ENCODE measurements around the gene FOXO4.
"Not testable (repeated sequence)": the region's sequence is repeated elsewhere in the genome, so short reads cannot be mapped to it uniquely, and the experiment has no call there.

The FOXO4 gene, protein sequence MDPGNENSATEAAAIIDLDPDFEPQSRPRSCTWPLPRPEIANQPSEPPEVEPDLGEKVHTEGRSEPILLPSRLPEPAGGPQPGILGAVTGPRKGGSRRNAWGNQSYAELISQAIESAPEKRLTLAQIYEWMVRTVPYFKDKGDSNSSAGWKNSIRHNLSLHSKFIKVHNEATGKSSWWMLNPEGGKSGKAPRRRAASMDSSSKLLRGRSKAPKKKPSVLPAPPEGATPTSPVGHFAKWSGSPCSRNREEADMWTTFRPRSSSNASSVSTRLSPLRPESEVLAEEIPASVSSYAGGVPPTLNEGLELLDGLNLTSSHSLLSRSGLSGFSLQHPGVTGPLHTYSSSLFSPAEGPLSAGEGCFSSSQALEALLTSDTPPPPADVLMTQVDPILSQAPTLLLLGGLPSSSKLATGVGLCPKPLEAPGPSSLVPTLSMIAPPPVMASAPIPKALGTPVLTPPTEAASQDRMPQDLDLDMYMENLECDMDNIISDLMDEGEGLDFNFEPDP

DNA sequence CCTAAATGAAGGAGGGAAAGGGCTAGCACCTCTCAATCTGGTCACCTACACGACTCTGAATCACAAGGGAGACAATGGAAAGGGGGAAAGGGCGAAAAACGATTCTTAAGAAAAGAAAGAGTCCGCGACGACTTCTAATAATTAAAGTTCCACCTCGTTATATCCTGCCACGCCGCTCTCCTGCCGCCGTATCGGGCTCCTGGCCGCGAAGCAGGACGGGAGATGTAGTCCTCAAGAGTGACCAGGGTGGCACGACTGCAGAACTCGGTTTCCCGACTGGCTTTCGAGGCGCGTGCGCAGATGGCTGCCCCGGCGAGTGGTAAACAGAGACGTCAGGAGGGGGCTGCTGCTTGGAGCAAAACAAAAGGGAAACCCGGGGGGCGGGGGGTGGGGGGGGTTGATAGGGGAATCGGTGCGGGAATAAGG, at the start of gene FOXO4:
FOXO4 (plus strand) TSS at position 297 of the 426 bp plus-strand sequence. CDS start 678 bp downstream, outside the sequence.
- peak; percentile 92 for DNase-seq

DNA sequence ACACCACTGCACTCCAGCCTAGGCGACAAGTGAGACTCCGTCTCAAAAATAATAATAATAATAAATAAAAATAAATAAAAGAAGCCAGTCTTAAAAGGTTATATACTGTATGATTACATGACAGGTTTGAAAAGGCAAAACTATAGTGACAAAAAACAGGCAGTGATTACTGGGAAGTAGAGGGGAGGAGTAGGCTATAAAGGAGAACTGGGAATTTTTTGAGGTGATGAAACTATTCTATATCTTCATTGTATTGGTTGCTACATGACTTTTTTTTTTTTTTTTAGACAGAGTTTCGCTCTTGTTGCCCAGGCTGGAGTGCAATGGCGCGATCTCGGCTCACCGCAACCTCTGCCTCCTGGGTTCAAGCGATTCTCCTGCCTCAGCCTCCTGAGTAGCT, 47.8 kb upstream of the FOXO4 start:
- not testable (repeated sequence) for DNase-seq

DNA sequence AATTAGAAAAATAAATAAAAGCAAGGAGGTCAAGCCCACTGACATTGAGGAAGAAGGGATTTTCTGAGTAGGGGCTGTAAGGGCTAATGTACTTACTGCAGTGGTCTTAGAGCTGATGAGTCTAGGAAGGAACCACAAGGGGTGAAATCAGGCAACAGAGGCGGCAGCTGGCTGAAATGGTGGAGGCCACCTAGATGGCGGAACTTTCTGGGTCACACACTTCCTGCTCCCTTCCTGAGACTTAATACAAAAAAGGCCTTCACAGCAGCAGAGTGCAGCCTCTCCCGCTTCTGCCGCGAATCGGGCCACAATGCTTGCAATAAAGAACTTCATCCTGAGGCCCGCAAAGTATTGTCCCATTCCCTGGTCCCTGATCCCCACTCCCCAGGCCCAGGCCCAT, 42.9 kb upstream of the FOXO4 start:
- no peak for DNase-seq

DNA sequence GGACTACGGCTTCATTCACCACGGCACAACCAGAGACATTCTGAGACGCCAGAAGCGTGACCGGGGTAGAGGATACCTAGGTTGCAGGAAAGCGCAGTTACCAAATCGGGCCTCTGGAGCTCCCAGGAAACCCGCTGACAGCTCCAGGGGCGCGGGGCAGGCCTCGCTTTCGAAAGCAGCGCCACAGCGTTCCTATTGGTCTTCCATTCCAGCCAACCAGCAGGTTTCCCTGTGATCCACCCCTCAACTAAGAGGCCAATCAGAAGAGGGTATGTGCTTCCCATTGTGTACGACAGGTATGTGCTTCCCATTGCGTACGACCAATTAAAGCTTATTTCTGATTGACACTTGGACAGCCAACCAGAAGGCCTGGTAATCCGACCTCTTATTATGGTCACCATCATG, 42.4 kb upstream of the FOXO4 start:
- peak; percentile 43 for DNase-seq

DNA sequence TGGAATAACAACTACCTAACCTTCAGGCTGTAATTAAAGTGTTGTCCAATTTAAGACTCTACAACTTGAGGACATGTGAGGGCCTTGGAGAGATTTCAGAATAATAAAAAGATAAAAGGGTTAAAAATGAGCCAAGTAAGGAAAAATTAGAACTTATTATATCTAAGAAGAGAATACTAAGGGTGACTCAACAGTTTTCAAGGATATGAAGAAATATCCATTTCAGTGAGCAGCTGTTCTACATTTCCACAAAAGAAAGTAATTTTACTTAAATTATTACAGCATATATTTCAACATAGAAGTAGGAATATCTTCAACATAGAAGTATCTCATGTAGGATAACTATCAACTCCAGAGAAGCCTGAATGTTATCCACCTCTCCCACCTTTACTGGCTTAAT, 38.8 kb upstream of the FOXO4 start:
- DNase-seq, result no peak

DNA sequence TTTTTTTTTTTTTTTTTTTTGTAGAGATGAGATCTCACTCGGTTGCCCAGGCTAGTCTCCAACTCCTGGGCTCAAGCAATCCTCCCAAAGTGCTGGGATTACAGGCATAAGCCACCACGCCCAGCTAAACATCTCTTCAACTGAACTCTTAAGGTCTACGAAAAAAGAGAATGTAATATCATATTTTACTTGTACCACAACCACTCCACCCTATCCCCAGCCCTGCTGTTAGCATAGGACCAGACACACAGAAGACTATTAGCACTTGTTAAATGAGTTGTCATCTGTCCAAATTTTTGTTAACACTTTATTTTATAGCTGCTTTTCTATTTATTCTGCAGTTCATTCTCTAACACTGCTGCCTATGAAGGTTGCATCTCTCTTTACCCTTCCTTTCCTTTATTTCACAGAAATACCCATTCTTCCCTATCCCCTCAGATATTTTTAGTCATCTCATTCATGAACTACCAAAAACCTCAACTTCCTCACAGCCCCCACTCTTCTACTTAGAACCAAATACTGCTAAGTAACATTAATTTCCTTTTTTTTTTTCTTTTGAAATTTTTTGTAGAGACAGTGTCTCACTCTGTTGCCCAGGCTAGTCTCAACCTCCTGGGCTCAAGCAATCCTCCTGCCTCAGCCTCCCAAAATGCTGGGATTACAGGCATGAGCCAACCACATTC, 37.7 kb upstream of the FOXO4 start:
- DNase-seq, result no peak

DNA sequence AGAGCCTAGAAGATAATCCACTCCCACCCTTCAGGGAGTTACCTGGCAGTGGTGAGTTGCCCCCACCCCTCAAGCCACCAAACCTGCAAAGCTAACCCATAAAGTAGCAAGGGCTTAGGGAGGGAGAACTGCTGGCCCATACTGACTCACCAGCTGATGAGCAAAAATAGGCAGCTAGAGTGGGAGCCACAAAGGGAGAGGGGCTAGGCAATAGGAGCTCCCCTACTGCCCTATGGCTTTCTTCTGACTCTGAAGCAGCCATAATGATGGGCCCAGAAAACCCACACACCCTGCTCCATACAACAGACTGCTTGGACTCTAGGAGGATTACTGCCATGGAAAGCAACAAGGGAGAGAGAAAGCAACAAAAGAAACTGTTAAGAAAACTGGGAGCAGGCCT, 35.5 kb upstream of the FOXO4 start:
- no peak for DNase-seq

DNA sequence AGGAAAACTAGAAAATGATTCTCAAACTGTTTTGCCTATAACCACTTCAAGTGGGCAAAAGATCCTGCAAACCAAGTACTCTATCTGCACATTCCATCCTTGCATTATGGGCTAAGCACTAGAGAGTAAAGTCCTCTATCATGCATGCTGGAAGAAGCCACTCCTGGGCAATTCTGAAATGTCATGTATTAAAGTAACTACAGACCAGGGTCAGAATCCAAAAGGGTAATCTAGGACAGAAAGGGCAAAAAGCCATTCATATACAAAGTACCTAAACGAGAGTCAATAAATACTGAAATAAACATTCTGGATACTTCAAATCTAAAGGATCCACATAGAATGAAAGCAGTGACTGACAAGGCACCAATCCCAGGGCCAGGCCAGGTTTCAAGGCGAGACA, 28.6 kb upstream of the FOXO4 start:
- no peak for DNase-seq

DNA sequence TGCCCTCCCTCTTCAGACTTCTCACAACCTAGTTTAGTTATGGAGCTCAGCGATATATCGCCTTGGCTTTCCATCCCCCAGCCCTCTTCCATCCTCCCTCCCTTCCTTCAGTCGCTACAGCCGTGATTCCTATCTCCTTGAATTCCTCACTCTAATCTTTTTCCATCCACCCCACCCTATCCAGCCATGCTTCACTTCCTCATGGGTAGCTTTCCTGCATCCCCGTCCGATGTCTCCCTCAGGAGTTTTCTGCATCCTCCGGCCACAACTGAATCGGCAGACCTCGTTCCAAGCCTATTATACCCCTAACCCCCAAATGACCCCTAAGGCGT, 28.0 kb upstream of the FOXO4 start:
- no peak for DNase-seq

DNA sequence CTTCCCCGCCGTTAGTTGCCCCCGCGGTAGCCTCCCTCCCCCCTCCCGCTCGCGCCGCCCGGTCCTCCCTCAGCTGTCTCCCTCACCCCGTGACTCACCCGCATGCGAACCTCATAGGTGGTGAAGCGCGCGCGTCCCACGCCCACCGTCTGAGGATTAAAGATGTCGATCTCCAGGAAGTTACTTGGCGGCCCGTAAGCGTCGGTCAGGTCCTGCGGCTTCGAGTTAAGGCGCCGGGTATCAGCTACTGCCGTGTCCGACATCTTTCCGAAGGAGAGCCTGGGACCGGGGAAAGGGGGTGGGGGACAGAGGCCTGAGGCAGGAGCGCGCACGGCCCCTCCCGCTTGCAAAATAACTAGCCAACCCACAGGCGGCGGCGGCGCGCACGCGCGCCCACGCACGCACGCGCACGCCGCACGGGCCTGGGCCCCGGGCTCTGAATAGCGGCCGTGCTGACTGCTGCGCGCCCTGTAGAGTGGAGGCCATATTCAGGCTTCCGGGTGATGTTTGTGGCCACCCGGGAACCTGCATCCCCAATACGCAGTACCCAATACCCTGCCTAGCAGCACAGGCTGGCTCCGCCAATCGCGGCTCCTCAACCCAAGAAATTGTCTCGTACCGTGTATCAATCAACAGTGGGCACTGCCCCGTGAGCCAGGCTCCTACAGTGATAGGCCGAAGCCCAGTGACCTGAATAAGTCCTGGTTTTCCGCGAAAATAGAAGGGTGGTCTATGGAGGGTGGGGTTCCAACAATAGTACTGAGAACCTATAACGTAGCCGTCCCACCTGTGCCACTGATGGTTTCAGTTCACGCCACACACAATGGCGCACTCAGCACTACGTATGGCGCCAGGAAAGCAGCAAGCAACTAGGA, 27.4 kb upstream of the FOXO4 start, which contains the start of gene SNX12:
SNX12 (minus strand) TSS at position 291 of the 875 bp plus-strand sequence; CDS start at position 263, 28 bp downstream.
- peak; percentile 93 for DNase-seq

DNA sequence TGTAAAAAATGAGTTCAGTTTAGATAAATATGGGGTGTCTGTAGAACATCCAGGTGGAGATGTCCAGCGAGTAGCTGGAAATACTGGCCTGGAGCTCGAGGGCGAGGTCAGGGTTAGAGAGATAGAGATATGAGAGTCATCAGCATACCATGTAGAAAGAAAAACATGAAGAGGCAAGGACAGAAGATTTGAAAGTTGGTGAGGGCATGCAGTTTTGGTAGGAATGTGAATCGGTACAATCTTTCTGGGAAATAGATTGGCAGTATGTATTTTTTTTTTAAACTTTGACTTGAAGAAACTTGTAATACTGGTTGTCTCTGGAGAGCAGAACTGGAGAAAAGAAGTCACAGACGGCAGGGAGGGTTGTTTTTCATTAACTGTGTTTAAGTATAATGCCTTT, 25.1 kb upstream of the FOXO4 start:
- no peak for DNase-seq

DNA sequence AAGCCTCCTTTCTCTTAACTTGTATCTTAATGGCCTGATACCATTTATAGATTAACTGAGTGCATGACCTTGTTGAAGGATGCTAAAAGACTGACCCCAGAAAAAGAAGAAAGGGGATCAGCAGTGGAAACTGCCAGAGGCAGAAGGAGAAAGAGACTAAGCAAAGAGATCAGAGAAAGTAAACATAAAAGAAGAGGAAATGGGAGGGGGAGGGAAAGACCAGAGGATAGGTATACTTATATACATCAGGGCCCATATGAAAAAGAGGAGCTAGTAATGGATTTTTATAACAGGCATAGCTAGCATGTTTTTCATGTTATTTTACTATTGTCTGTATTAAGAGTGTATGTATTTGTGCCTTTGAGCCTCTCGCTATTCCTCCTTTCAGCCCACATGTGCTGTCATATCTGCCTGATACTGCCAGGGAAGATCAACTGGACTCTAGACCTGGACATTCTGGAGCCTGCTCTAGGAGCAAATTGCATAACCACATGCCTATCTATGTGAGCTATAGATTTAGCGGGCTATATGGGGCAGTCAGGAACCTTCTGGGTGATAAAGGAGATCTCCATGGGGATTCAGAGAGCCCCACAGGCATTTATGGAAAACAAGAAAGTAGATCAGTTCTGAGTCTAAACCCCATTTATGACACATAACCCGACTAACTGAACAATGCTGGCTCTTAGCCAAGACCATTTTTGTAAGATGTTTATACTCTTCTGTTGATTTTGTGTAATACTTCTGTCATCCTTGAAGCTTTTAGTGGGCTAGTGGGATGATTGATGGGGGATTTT, 14.1 kb upstream of the FOXO4 start:
- no peak for DNase-seq

DNA sequence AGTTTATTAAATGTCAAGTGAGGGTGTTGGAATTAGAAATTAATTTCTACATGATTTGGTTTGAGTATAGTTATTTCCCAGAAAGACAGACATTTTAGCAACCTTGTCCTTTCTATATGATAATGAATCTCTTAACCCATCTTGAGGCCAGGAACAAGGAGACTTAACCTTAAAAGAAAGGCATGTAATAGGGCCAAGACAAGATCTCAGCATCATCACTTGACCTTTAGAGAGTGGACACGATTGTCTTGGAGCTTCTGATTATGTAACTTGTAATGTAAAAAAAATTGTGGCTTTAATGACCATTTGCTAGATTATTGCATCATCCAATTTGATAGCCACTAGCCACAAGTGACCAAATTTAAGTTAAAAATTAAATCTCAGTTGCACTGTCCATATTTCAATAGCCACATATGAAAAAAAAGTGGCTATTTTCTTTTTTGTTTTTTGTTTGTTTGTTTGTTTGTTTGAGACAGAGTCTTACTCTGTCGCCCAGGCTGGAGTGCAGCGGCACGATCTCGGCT, 13.5 kb upstream of the FOXO4 start:
- DNase-seq, result no peak

DNA sequence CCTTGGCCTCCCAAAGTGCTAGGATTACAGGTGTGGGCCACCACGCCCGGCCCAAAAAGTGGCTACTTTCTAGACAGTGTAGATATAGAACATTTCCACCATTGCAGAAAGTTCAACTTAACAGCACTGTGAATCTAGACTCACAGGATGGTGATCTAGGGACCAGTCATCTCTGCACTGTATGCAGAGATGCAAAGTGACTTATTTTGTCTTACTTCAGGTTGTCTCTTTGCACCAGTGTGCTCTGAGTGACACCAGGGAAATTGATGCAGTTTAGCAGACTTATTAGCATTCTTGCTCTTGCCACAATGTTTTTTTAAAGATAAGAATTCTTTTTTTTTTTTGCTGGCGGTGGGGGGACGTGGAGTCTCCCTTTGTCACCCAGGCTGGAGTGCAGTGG, 12.8 kb upstream of the FOXO4 start:
- DNase-seq, result no peak

DNA sequence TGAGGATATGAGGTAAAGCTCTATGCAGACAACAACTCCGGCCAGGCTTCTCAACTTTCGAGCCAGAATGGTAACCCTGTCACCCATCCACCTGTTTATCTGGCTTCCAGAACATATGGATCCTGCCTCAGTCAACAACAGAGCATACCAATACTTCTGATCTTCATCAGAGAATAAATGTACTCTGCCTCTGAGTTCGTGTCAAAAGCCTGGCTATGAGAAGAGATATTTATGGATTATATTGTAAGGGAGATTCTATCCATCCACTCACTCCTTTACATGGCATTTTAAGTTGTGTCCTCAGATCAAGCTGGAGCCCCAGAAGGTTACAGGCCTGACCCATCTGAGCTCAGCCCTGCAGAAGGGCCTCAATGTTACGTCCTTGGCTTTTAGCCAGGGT, 9.8 kb upstream of the FOXO4 start:
- no peak for DNase-seq

DNA sequence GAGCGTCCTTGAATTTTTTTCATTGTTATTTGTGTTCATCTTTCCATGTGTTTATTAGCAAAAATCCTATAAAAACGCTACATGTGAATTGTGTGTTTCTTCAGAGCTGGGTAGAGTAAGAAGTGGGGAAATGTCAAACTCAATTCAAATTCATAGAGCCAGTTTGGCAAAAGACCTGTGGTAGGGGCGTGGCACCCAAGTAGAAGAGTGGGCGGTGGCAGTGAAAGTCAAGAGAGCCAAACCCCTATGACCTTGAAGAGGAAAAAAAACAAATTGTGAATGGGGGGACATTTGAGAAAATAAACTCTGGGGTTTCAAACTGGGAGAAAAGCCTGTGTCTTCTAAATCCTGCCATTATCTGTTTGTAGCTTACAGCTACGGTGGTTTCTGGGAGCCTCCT, 4.4 kb upstream of the FOXO4 start:
- no peak for DNase-seq

DNA sequence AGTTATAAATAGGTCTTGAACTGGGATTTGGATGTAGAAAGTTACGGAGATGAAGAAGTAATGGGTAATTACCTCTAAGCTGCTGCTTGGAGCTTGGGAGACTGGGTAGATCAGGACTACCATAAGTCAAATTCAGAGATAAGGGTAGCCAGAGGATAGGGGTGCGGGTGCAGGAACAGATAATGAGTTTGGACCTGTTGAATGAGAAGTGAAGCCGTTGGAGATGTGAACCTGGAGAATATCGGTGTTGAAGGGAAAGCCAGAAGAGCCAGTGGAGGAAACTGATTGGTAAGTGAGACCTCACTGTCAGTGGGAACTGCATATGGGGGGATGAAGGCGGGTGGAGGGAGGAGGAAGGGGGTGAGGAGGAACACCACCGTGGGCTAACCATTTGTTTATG, 618 bp upstream of the FOXO4 start:
- no peak for DNase-seq

DNA sequence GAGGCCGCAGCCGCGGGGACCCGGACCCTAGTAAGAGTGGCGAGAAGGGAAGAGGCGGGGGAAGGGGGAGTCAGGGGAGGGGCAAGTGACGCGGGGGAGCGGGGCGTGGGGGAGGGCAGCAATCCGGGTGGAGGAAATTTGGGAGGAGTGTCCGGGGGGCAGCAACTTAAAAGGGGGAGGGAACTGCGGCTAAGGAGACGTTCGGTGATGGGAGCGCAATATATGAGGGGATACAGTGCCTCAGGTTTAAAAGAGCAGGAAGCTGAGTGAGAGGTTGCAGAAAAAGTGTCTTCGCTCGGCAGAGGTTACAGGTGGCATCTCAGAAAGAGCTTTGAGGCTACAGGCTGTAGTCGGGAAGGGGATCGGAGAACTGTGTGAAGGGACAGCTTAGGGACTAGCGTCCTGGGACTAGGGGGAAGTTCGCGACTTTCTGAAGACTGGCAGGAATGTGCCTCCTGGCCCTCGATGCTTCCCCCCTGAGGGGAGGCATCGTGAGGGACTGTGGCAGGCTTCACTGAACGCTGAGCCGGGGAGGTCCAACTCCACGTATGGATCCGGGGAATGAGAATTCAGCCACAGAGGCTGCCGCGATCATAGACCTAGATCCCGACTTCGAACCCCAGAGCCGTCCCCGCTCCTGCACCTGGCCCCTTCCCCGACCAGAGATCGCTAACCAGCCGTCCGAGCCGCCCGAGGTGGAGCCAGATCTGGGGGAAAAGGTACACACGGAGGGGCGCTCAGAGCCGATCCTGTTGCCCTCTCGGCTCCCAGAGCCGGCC, 519 bp downstream of the FOXO4 start:
- no peak for DNase-seq

DNA sequence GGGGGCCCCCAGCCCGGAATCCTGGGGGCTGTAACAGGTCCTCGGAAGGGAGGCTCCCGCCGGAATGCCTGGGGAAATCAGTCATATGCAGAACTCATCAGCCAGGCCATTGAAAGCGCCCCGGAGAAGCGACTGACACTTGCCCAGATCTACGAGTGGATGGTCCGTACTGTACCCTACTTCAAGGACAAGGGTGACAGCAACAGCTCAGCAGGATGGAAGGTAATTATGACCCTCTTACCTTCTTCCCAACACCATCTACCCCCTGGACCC, 1.0 kb downstream of the FOXO4 start:
- DNase-seq, result no peak

DNA sequence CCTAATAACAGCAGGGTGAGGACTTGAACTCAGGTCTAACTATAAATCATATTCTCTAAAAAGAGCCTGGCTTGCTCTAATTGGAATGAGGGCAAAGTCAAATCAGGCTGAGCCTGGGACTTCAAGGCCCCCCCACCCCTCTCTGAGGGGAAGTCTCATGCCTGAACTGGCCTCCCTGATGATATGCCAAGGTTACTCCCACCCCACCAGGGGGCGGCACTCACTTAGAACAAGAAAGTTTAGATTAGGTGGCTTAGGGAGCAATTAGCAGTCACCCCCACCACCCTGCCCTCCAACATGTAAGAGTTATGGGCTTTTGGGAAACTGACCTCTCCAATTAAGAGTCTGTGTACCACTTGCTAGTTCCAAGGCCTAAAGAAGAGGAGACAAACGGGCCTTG, 2.7 kb downstream of the FOXO4 start:
- DNase-seq, result peak; percentile 73

DNA sequence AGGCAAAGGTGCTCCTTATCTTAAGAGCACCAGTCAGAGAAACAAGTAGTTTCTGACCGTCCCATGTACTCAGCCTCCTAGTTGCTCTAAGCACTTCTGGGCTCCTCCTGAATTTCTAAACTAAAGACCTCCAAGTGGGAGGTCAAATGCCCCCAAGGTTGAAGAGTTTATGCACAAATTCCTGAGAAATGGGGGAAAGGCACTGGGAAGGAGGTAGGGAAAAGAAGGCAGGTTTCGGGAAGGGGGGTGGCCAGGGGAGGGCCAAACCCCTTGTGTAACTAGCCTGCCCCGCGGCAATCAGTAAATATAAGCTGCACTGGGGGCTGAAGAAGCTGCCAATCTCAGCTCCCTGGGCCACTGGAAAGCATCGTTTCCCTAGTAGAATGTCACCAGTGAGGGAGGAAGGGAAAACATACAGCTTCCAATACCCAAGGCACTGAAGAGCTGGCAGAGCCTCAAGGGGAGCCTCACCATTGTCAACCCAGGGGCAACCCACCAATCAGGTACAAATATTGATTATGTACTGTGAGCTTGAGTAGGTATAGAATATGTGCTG, 3.4 kb downstream of the FOXO4 start:
- DNase-seq, result no peak

Data from activated CD4-positive, alpha-beta T cell treated with anti-CD3 and anti-CD28 coated beads, Interleukin-2, amount 50 U/mL, for 16 hours (primary cell).